Measurements from ENCODE around the gene SHANK2.

The SHANK2 gene

GRCh38 chr11:71266114-71266833 is 13.9 kb upstream of the SHANK2 start:
- no peak overlapping the region for H2BK15ac ChIP-seq (replicated peaks; ENCODE audit: low read depth)
- no peaks in the 10 kb centered on the region for H3K4me1 ChIP-seq (ENCODE audit: control insufficient read depth, low read depth, low read length)
- peak overlapping the region; percentile 47 for H3K4me2 ChIP-seq (ENCODE audit: low read length)
- no peaks in the 10 kb centered on the region for H3K36me3 ChIP-seq (ENCODE audit: control insufficient read depth, insufficient read depth, low read length)
- H3K79me2 ChIP-seq (ENCODE audit: control insufficient read depth, insufficient read depth, low read length): no peaks in the 10 kb centered on the region
- H3K27ac ChIP-seq (ENCODE audit: low read depth, low read length): no peak overlapping the region
- H2BK5ac ChIP-seq (ENCODE audit: low read length): no peak overlapping the region
- H4K8ac ChIP-seq (ENCODE audit: low read depth, low read length): no peak overlapping the region
- no peak overlapping the region for H3K4me3 ChIP-seq (ENCODE audit: low read length)
- H3K27me3 ChIP-seq (ENCODE audit: insufficient read depth, low read length, poor library complexity): no peaks in the 10 kb centered on the region
- peak overlapping the region; percentile 74 for H3K56ac ChIP-seq (ENCODE audit: low read length)
- no peak overlapping the region for H3K23ac ChIP-seq (ENCODE audit: low read length)
- H3K4ac ChIP-seq (ENCODE audit: low read depth, low read length): no peak overlapping the region
- no peak overlapping the region for H2AK5ac ChIP-seq (ENCODE audit: low read length)
- H3K18ac ChIP-seq (ENCODE audit: low read length): no peak overlapping the region
- H2BK120ac ChIP-seq (ENCODE audit: low read depth, low read length): no peak overlapping the region
- no peak overlapping the region for H3K9ac ChIP-seq (ENCODE audit: low read length)
- DNase-seq: peak; percentile 79
- H4K5ac ChIP-seq (ENCODE audit: low read length): no peak overlapping the region
- no CpG with 5 or more reads among the region's 22 CpGs for WGBS (ENCODE audit: extremely low coverage, insufficient coverage, low lambda C conversion rate)
- H3K79me1 ChIP-seq (ENCODE audit: low read length): no peaks in the 10 kb centered on the region

DNA sequence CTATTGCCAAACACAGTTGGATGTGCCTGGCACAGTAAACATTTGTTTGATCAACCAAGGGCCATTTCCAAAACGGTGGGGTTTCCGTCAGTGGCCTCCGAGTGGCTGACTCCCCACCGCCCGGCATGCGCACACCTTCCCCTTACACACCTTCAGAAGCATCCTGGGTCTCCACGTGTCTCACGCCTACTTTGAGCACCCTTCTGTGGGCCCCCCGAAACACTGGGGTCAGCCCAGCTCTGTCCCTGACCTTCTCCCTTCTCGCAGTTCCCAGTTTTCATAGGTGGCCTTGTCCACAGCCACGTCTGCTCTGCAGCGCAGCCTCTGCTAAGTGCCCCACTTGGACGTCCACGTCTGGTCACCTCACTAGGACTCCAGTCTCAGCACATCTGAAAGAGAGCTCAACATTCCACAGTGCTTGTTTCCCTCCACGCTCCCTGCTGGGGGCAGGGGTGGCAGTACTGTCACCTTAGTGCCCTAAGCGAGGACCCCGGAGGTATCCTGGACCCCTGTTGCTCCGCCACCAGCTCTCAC is 13.2 kb upstream of the SHANK2 start:
- Histone ChIP-seq H3K79me1 (ENCODE audit: low read length) (no peaks in the 10 kb centered on the region), H4K5ac (ENCODE audit: low read length) (no peak overlapping the region), H3K36me3 (ENCODE audit: control insufficient read depth, insufficient read depth, low read length) (no peaks in the 10 kb centered on the region), H3K4me1 (ENCODE audit: control insufficient read depth, low read depth, low read length) (no peaks in the 10 kb centered on the region), H2BK5ac (ENCODE audit: low read length) (no peak overlapping the region), H3K9ac (ENCODE audit: low read length) (no peak overlapping the region), H3K56ac (ENCODE audit: low read length) (no peak overlapping the region), H3K23ac (ENCODE audit: low read length) (no peak overlapping the region), H3K4me3 (ENCODE audit: low read length) (no peak overlapping the region), H2AK5ac (ENCODE audit: low read length) (no peak overlapping the region), H3K4ac (ENCODE audit: low read depth, low read length) (no peak overlapping the region), H3K79me2 (ENCODE audit: control insufficient read depth, insufficient read depth, low read length) (no peaks in the 10 kb centered on the region), H3K27ac (ENCODE audit: low read depth, low read length) (no peak overlapping the region), H3K18ac (ENCODE audit: low read length) (no peak overlapping the region), H2BK15ac (replicated peaks; ENCODE audit: low read depth) (no peak overlapping the region), H3K27me3 (ENCODE audit: insufficient read depth, low read length, poor library complexity) (no peaks in the 10 kb centered on the region), H2BK120ac (ENCODE audit: low read depth, low read length) (no peak overlapping the region), H4K8ac (ENCODE audit: low read depth, low read length) (no peak overlapping the region), H3K4me2 (ENCODE audit: low read length) (no peak overlapping the region)
- WGBS (ENCODE audit: extremely low coverage, insufficient coverage, low lambda C conversion rate): no CpG with 5 or more reads among the region's 18 CpGs
- DNase-seq: no peak

DNA sequence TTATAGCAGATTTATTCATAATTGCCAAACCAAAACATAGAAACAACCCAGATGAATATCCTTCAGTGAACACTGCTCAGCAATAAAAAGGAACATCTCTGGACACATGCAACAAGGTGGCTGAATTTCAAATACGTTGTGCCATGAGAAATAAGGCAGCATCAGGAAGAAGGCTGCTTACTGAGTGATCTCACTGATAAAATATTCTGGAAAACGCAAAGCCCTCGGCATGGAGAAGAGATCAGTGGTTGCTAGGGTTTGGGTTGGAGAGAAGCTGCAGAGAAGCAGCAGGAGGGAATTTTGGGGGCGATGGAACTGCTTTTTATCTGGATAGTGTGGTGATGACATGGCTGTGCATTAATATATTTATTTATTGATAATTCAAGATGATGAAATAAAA is 11.0 kb upstream of the SHANK2 start:
- H4K5ac ChIP-seq (ENCODE audit: low read length): no peak overlapping the region
- H3K23ac ChIP-seq (ENCODE audit: low read length): no peak overlapping the region
- no peaks in the 10 kb centered on the region for H3K36me3 ChIP-seq (ENCODE audit: control insufficient read depth, insufficient read depth, low read length)
- no peak overlapping the region for H3K4me2 ChIP-seq (ENCODE audit: low read length)
- no peaks in the 10 kb centered on the region for H3K27me3 ChIP-seq (ENCODE audit: insufficient read depth, low read length, poor library complexity)
- no peak overlapping the region for H2BK120ac ChIP-seq (ENCODE audit: low read depth, low read length)
- no peaks in the 10 kb centered on the region for H3K79me1 ChIP-seq (ENCODE audit: low read length)
- no peaks in the 10 kb centered on the region for H3K79me2 ChIP-seq (ENCODE audit: control insufficient read depth, insufficient read depth, low read length)
- no peak overlapping the region for H3K56ac ChIP-seq (ENCODE audit: low read length)
- H3K9ac ChIP-seq (ENCODE audit: low read length): no peak overlapping the region
- H3K4ac ChIP-seq (ENCODE audit: low read depth, low read length): no peak overlapping the region
- H4K8ac ChIP-seq (ENCODE audit: low read depth, low read length): no peak overlapping the region
- no peak overlapping the region for H3K27ac ChIP-seq (ENCODE audit: low read depth, low read length)
- H3K4me1 ChIP-seq (ENCODE audit: control insufficient read depth, low read depth, low read length): no peaks in the 10 kb centered on the region
- no peak overlapping the region for H3K4me3 ChIP-seq (ENCODE audit: low read length)
- no peak for DNase-seq
- no peak overlapping the region for H2BK5ac ChIP-seq (ENCODE audit: low read length)
- WGBS (ENCODE audit: extremely low coverage, insufficient coverage, low lambda C conversion rate): no CpG with 5 or more reads among the region's 4 CpGs
- H2BK15ac ChIP-seq (replicated peaks; ENCODE audit: low read depth): no peak overlapping the region
- H3K18ac ChIP-seq (ENCODE audit: low read length): no peak overlapping the region
- no peak overlapping the region for H2AK5ac ChIP-seq (ENCODE audit: low read length)

GRCh38 chr11:71255800-71256479 is 3.6 kb upstream of the SHANK2 start:
- no peak overlapping the region for H2AK5ac ChIP-seq (ENCODE audit: low read length)
- no peak overlapping the region for H3K27ac ChIP-seq (ENCODE audit: low read depth, low read length)
- no peak overlapping the region for H2BK5ac ChIP-seq (ENCODE audit: low read length)
- H3K4me3 ChIP-seq (ENCODE audit: low read length): no peak overlapping the region
- no peak overlapping the region for H2BK120ac ChIP-seq (ENCODE audit: low read depth, low read length)
- no peak overlapping the region for H3K56ac ChIP-seq (ENCODE audit: low read length)
- H2BK15ac ChIP-seq (replicated peaks; ENCODE audit: low read depth): no peak overlapping the region
- no peak overlapping the region for H4K5ac ChIP-seq (ENCODE audit: low read length)
- H3K4ac ChIP-seq (ENCODE audit: low read depth, low read length): no peak overlapping the region
- no peak overlapping the region for H3K23ac ChIP-seq (ENCODE audit: low read length)
- no peak overlapping the region for H3K18ac ChIP-seq (ENCODE audit: low read length)
- peak; percentile 45 for DNase-seq
- H4K8ac ChIP-seq (ENCODE audit: low read depth, low read length): no peak overlapping the region
- H3K36me3 ChIP-seq (ENCODE audit: control insufficient read depth, insufficient read depth, low read length): no peaks in the 10 kb centered on the region
- H3K4me1 ChIP-seq (ENCODE audit: control insufficient read depth, low read depth, low read length): peaks cover 3% of the 10 kb centered on the region
- WGBS (ENCODE audit: extremely low coverage, insufficient coverage, low lambda C conversion rate): no CpG with 5 or more reads among the region's 11 CpGs
- H3K9ac ChIP-seq (ENCODE audit: low read length): no peak overlapping the region
- no peaks in the 10 kb centered on the region for H3K27me3 ChIP-seq (ENCODE audit: insufficient read depth, low read length, poor library complexity)
- no peak overlapping the region for H3K4me2 ChIP-seq (ENCODE audit: low read length)
- no peaks in the 10 kb centered on the region for H3K79me1 ChIP-seq (ENCODE audit: low read length)
- no peaks in the 10 kb centered on the region for H3K79me2 ChIP-seq (ENCODE audit: control insufficient read depth, insufficient read depth, low read length)

GRCh38 chr11:71255323-71255722 is 2.9 kb upstream of the SHANK2 start:
- DNase-seq: no peak
- H2BK120ac ChIP-seq (ENCODE audit: low read depth, low read length): no peak overlapping the region
- no peak overlapping the region for H3K56ac ChIP-seq (ENCODE audit: low read length)
- no peak overlapping the region for H2BK5ac ChIP-seq (ENCODE audit: low read length)
- no peak overlapping the region for H2BK15ac ChIP-seq (replicated peaks; ENCODE audit: low read depth)
- no peak overlapping the region for H2AK5ac ChIP-seq (ENCODE audit: low read length)
- no peak overlapping the region for H3K4me2 ChIP-seq (ENCODE audit: low read length)
- no peak overlapping the region for H3K9ac ChIP-seq (ENCODE audit: low read length)
- no peak overlapping the region for H3K4me3 ChIP-seq (ENCODE audit: low read length)
- no CpG with 5 or more reads among the region's 5 CpGs for WGBS (ENCODE audit: extremely low coverage, insufficient coverage, low lambda C conversion rate)
- no peaks in the 10 kb centered on the region for H3K79me1 ChIP-seq (ENCODE audit: low read length)
- H3K27ac ChIP-seq (ENCODE audit: low read depth, low read length): no peak overlapping the region
- H3K4me1 ChIP-seq (ENCODE audit: control insufficient read depth, low read depth, low read length): peaks cover 5% of the 10 kb centered on the region
- no peak overlapping the region for H4K5ac ChIP-seq (ENCODE audit: low read length)
- H4K8ac ChIP-seq (ENCODE audit: low read depth, low read length): no peak overlapping the region
- H3K79me2 ChIP-seq (ENCODE audit: control insufficient read depth, insufficient read depth, low read length): peaks cover 3% of the 10 kb centered on the region
- no peaks in the 10 kb centered on the region for H3K36me3 ChIP-seq (ENCODE audit: control insufficient read depth, insufficient read depth, low read length)
- H3K23ac ChIP-seq (ENCODE audit: low read length): no peak overlapping the region
- no peak overlapping the region for H3K4ac ChIP-seq (ENCODE audit: low read depth, low read length)
- no peak overlapping the region for H3K18ac ChIP-seq (ENCODE audit: low read length)
- H3K27me3 ChIP-seq (ENCODE audit: insufficient read depth, low read length, poor library complexity): no peaks in the 10 kb centered on the region

Data from mesendoderm (in vitro differentiated cells).